ENCODE results near the gene BMPR1A.
"Not testable (repeated sequence)": the region's sequence is repeated elsewhere in the genome, so short reads cannot be mapped to it uniquely, and the experiment has no call there.

BMPR1A gene

GRCh38 chr10:86849181-86849894 is 92.9 kb downstream of the BMPR1A start (continued):
- TF ChIP-seq CSRNP3 (CRISPR knock-in tag; IDR thresholded peaks at IDR 0.05): no peak

- TF ChIP-seq ZNF70 (CRISPR knock-in tag; IDR thresholded peaks at IDR 0.05) (no peak), ESRRG (CRISPR knock-in tag; IDR thresholded peaks at IDR 0.05) (no peak), TCF4 (CRISPR knock-in tag; IDR thresholded peaks at IDR 0.05; ENCODE audit: borderline replicate concordance) (no peak), SNAI2 (CRISPR knock-in tag; IDR thresholded peaks at IDR 0.05) (no peak), CSRNP3 (CRISPR knock-in tag; IDR thresholded peaks at IDR 0.05) (no peak), BACH2 (CRISPR knock-in tag; IDR thresholded peaks at IDR 0.05; ENCODE audit: borderline replicate concordance) (no peak), ARNTL (CRISPR knock-in tag; IDR thresholded peaks at IDR 0.05; ENCODE audit: borderline replicate concordance, low read depth) (no peak), PPARA (CRISPR knock-in tag; IDR thresholded peaks at IDR 0.05; ENCODE audit: borderline replicate concordance) (no peak), ZFP30 (CRISPR knock-in tag; IDR thresholded peaks at IDR 0.05) (no peak), POU6F1 (CRISPR knock-in tag; IDR thresholded peaks at IDR 0.05; ENCODE audit: borderline replicate concordance, low read depth) (no peak), CSDC2 (CRISPR knock-in tag; IDR thresholded peaks at IDR 0.05) (no peak), ZNF565 (CRISPR knock-in tag; conservative IDR thresholded peaks at IDR 0.05; ENCODE audit: low read depth) (no peak), OSR1 (CRISPR knock-in tag; IDR thresholded peaks at IDR 0.05) (no peak), TOX (CRISPR knock-in tag; IDR thresholded peaks at IDR 0.05; ENCODE audit: borderline replicate concordance) (no peak)
- no peak for ATAC-seq
Measured at GRCh38 chr10:86850481-86850880, 94.1 kb downstream of the BMPR1A start.

- no peak for ATAC-seq
- TF ChIP-seq CSRNP3 (CRISPR knock-in tag; IDR thresholded peaks at IDR 0.05) (no peak), ZFP3 (CRISPR knock-in tag; IDR thresholded peaks at IDR 0.05) (no peak), CREB5 (CRISPR knock-in tag; IDR thresholded peaks at IDR 0.05; ENCODE audit: low read depth) (no peak), SNAI2 (CRISPR knock-in tag; IDR thresholded peaks at IDR 0.05) (no peak), RARB (CRISPR knock-in tag; IDR thresholded peaks at IDR 0.05) (no peak), ISL1 (CRISPR knock-in tag; IDR thresholded peaks at IDR 0.05) (no peak), ZC3H10 (CRISPR knock-in tag; IDR thresholded peaks at IDR 0.05) (no peak), CSDC2 (CRISPR knock-in tag; IDR thresholded peaks at IDR 0.05) (no peak), ARNTL (CRISPR knock-in tag; IDR thresholded peaks at IDR 0.05; ENCODE audit: borderline replicate concordance, low read depth) (no peak), TCF4 (CRISPR knock-in tag; IDR thresholded peaks at IDR 0.05; ENCODE audit: borderline replicate concordance) (no peak), ZNF70 (CRISPR knock-in tag; IDR thresholded peaks at IDR 0.05) (no peak), POU6F1 (CRISPR knock-in tag; IDR thresholded peaks at IDR 0.05; ENCODE audit: borderline replicate concordance, low read depth) (no peak), ZNF565 (CRISPR knock-in tag; conservative IDR thresholded peaks at IDR 0.05; ENCODE audit: low read depth) (no peak), GLIS3 (CRISPR knock-in tag; IDR thresholded peaks at IDR 0.05) (no peak), PPARA (CRISPR knock-in tag; IDR thresholded peaks at IDR 0.05; ENCODE audit: borderline replicate concordance) (no peak), ZNF8 (CRISPR knock-in tag; IDR thresholded peaks at IDR 0.05) (no peak), TOX (CRISPR knock-in tag; IDR thresholded peaks at IDR 0.05; ENCODE audit: borderline replicate concordance) (no peak), OSR1 (CRISPR knock-in tag; IDR thresholded peaks at IDR 0.05) (no peak), TSHZ2 (CRISPR knock-in tag; IDR thresholded peaks at IDR 0.05) (no peak)
Measured at GRCh38 chr10:86851328-86852207, 95.1 kb downstream of the BMPR1A start.

GRCh38 chr10:86853582-86853981 is 97.2 kb downstream of the BMPR1A start:
- not testable (repeated sequence) for ATAC-seq

Measured in SK-N-SH treated with all-trans-retinoic acid at 6 μM for 48 hours (cell line).